Kidney capillary endothelial cell (primary cell): ENCODE results near the gene LAMA2.

ENCODE experiments used
- DNase-seq: peaks from one replicate; pipeline ENCODE4 v3.0.0-alpha.2; 2018; ENCODE audit warnings: low spot score

The LAMA2 gene

GRCh38 chr6:129368970-129369369 is 486.0 kb downstream of the LAMA2 start:
- DNase-seq = no peak

- DNase-seq = no peak
These were observed 486.8 kb downstream of the LAMA2 start for GRCh38 chr6:129369737-129370136.

GRCh38 chr6:129370268-129370916 is 487.5 kb downstream of the LAMA2 start:
- DNase-seq = peak; percentile 27

- no peak for DNase-seq
These were observed 498.9 kb downstream of the LAMA2 start for GRCh38 chr6:129381885-129382284.

- no peak for DNase-seq
These were observed 500.0 kb downstream of the LAMA2 start for GRCh38 chr6:129382916-129383315.

GRCh38 chr6:129385117-129385516 is 502.2 kb downstream of the LAMA2 start:
- no peak for DNase-seq

- DNase-seq = no peak
These were observed 508.0 kb downstream of the LAMA2 start for GRCh38 chr6:129390900-129391299.

GRCh38 chr6:129393654-129394053 is 510.7 kb downstream of the LAMA2 start:
- no peak for DNase-seq

- no peak for DNase-seq
These were observed 515.8 kb downstream of the LAMA2 start for GRCh38 chr6:129398764-129399163.

GRCh38 chr6:129402244-129402643 is 519.3 kb downstream of the LAMA2 start:
- DNase-seq = no peak

GRCh38 chr6:129411092-129411491 is 528.2 kb downstream of the LAMA2 start:
- no peak for DNase-seq

- no peak for DNase-seq
These were observed 533.5 kb downstream of the LAMA2 start for GRCh38 chr6:129416337-129416990.

- DNase-seq = no peak
These were observed 534.6 kb downstream of the LAMA2 start for GRCh38 chr6:129417416-129418086.

GRCh38 chr6:129419324-129419723 is 536.4 kb downstream of the LAMA2 start:
- DNase-seq = no peak

GRCh38 chr6:129426343-129426742 is 543.4 kb downstream of the LAMA2 start:
- DNase-seq = no peak

GRCh38 chr6:129429956-129430355 is 547.0 kb downstream of the LAMA2 start:
- DNase-seq = no peak

GRCh38 chr6:129432738-129433137 is 549.8 kb downstream of the LAMA2 start:
- no peak for DNase-seq

GRCh38 chr6:129434091-129434490 is 551.2 kb downstream of the LAMA2 start:
- DNase-seq = no peak

- DNase-seq = no peak
These were observed 557.8 kb downstream of the LAMA2 start for GRCh38 chr6:129440691-129441090.

GRCh38 chr6:129444683-129445082 is 561.7 kb downstream of the LAMA2 start:
- DNase-seq = no peak

- DNase-seq = no peak
These were observed 563.6 kb downstream of the LAMA2 start for GRCh38 chr6:129446272-129447197.

- DNase-seq = no peak
These were observed 564.2 kb downstream of the LAMA2 start for GRCh38 chr6:129447198-129447565.
